ENCODE data around the gene SPIRE1. TPM values are rescaled to one million over a fixed set of nuclear protein-coding genes. Genes with fewer than 3 reads are reported as not detected.

Gene SPIRE1
- total RNA-seq, 1 donor from 2014 or later = 8.4 TPM

- Mint-ChIP-seq H3K36me3 (ENCODE audit: low read depth) (no peaks in the 10 kb centered on the region), H3K4me1 (peaks cover 30% of the 10 kb centered on the region), H3K4me3 (no peak overlapping the region), H3K27ac (no peak overlapping the region), H3K9me3 (no peaks in the 10 kb centered on the region), H3K27me3 (peaks cover 40% of the 10 kb centered on the region)
- DNase-seq = no peak
- intact Hi-C loops (cut with micrococcal nuclease) = no loop called here
Observed at GRCh38 chr18:12403601-12404506, 254.1 kb downstream of the SPIRE1 start.

GRCh38 chr18:12401881-12402280 lies 256.0 kb downstream of the SPIRE1 start:
- H3K9me3 Mint-ChIP-seq = no peaks in the 10 kb centered on the region
- H3K4me3 Mint-ChIP-seq = no peak overlapping the region
- peaks cover 19% of the 10 kb centered on the region for H3K4me1 Mint-ChIP-seq
- H3K27me3 Mint-ChIP-seq = peaks cover 34% of the 10 kb centered on the region
- intact Hi-C loops (cut with micrococcal nuclease) = no loop called here
- no peak overlapping the region for H3K27ac Mint-ChIP-seq
- no peaks in the 10 kb centered on the region for H3K36me3 Mint-ChIP-seq (ENCODE audit: low read depth)
- no peak for DNase-seq

GRCh38 chr18:12399231-12399630 lies 258.7 kb downstream of the SPIRE1 start:
- H3K9me3 Mint-ChIP-seq = no peaks in the 10 kb centered on the region
- intact Hi-C loops (cut with micrococcal nuclease) = no loop called here
- H3K36me3 Mint-ChIP-seq (ENCODE audit: low read depth) = no peaks in the 10 kb centered on the region
- H3K27me3 Mint-ChIP-seq = peaks cover 18% of the 10 kb centered on the region
- H3K27ac Mint-ChIP-seq = no peak overlapping the region
- peaks cover 9% of the 10 kb centered on the region for H3K4me1 Mint-ChIP-seq
- H3K4me3 Mint-ChIP-seq = no peak overlapping the region
- DNase-seq = no peak

GRCh38 chr18:12398625-12399024 lies 259.3 kb downstream of the SPIRE1 start:
- Mint-ChIP-seq H3K27me3 (peaks cover 13% of the 10 kb centered on the region), H3K4me1 (peaks cover 4% of the 10 kb centered on the region), H3K9me3 (no peaks in the 10 kb centered on the region), H3K36me3 (ENCODE audit: low read depth) (no peaks in the 10 kb centered on the region), H3K27ac (no peak overlapping the region), H3K4me3 (no peak overlapping the region)
- no peak for DNase-seq
- intact Hi-C loops (cut with micrococcal nuclease) = no loop called here

- Mint-ChIP-seq H3K27me3 (peaks cover 10% of the 10 kb centered on the region), H3K9me3 (no peaks in the 10 kb centered on the region), H3K4me3 (no peak overlapping the region), H3K27ac (no peak overlapping the region), H3K4me1 (peaks cover 3% of the 10 kb centered on the region), H3K36me3 (ENCODE audit: low read depth) (no peaks in the 10 kb centered on the region)
- DNase-seq = no peak
- intact Hi-C loops (cut with micrococcal nuclease) = no loop called here
Observed at GRCh38 chr18:12397793-12398192, 260.1 kb downstream of the SPIRE1 start.

- DNase-seq = no peak
- intact Hi-C loops (cut with micrococcal nuclease) = no loop called here
- no peaks in the 10 kb centered on the region for H3K9me3 Mint-ChIP-seq
- no peak overlapping the region for H3K27ac Mint-ChIP-seq
- H3K4me1 Mint-ChIP-seq = no peaks in the 10 kb centered on the region
- H3K36me3 Mint-ChIP-seq (ENCODE audit: low read depth) = no peaks in the 10 kb centered on the region
- no peak overlapping the region for H3K4me3 Mint-ChIP-seq
- H3K27me3 Mint-ChIP-seq = peaks cover 7% of the 10 kb centered on the region
Observed at GRCh38 chr18:12397254-12397653, 260.7 kb downstream of the SPIRE1 start.

Other genes starting within 250 kb of the SPIRE1 start
- gene CEP76, start 44.6 kb upstream of the SPIRE1 start, total RNA-seq = 14.4 and 16.3 TPM in 2 replicates
- gene PSMG2, start 44.9 kb upstream of the SPIRE1 start, total RNA-seq = 109 and 111 TPM in 2 replicates
- 68.8 and 72.5 TPM in 2 replicates for gene PTPN2, start 226.1 kb upstream of the SPIRE1 start, total RNA-seq

Data from activated CD4-positive, alpha-beta T cell treated with anti-CD3 and anti-CD28 coated beads, Interleukin-2, amount 10 ng/mL, durations not matched to agents 24 days and 14 days (primary cell).